ENCODE results near the gene ACER2. TPM values are rescaled to one million over a fixed set of nuclear protein-coding genes. Genes with fewer than 3 reads are reported as not detected.

Gene ACER2
- total RNA-seq, 1 donor from 2014 or later = 7.4 TPM

- no peaks in the 10 kb centered on the region for H3K79me2 ChIP-seq (ENCODE audit: insufficient read depth, low read length)
- H3K9me3 Mint-ChIP-seq (ENCODE audit: unreplicated experiment) = no peaks in the 10 kb centered on the region
- peak overlapping the region; percentile 84 for H2AFZ ChIP-seq (ENCODE audit: low read depth, low read length)
- peak overlapping the region; percentile 49 for H3K4me3 ChIP-seq (ENCODE audit: insufficient read depth, low read depth, low read length)
- no peak overlapping the region for H3K27ac Mint-ChIP-seq (ENCODE audit: unreplicated experiment)
- FAIRE-seq (no peak), DNase-seq (ENCODE audit: low read depth) (peak; percentile 70)
- peak overlapping the region; percentile 80 for H3K4me2 ChIP-seq (ENCODE audit: low read length)
- no peaks in the 10 kb centered on the region for H3K27me3 ChIP-seq (ENCODE audit: insufficient read depth, low read length)
- H3K36me3 Mint-ChIP-seq (ENCODE audit: low read depth, unreplicated experiment) = no peaks in the 10 kb centered on the region
- no peaks in the 10 kb centered on the region for H4K20me1 ChIP-seq (ENCODE audit: insufficient read depth, low read length)
- no peak overlapping the region for H3K27ac ChIP-seq (ENCODE audit: low read depth, low read length)
- TF ChIP-seq CTCF (IDR thresholded peaks at IDR 0.05; ENCODE audit: insufficient read depth, low read depth, low read length) (peak; percentile 52), EZH2 (IDR thresholded peaks at IDR 0.05; ENCODE audit: insufficient read depth, low read length) (no peak)
- H3K36me3 ChIP-seq (ENCODE audit: insufficient read depth, low read length) = no peaks in the 10 kb centered on the region
- H3K4me1 ChIP-seq (ENCODE audit: insufficient read depth, low read length) = peaks cover 4% of the 10 kb centered on the region
- H3K9me3 ChIP-seq (ENCODE audit: insufficient read depth, low read depth, low read length) = no peaks in the 10 kb centered on the region
- no peaks in the 10 kb centered on the region for H3K4me1 Mint-ChIP-seq (ENCODE audit: low read depth, unreplicated experiment)
- no peak overlapping the region for H3K9ac ChIP-seq (ENCODE audit: low read length)
- peak overlapping the region; percentile 80 for H3K4me3 Mint-ChIP-seq (ENCODE audit: unreplicated experiment)
- H3K27me3 Mint-ChIP-seq (ENCODE audit: low read depth, unreplicated experiment) = peaks cover 7% of the 10 kb centered on the region
These were observed 56.2 kb downstream of the ACER2 start for GRCh38 chr9:19464764-19465585.

- Histone ChIP-seq H3K79me2 (ENCODE audit: insufficient read depth, low read length) (no peaks in the 10 kb centered on the region), H3K27ac (ENCODE audit: low read depth, low read length) (no peak overlapping the region), H2AFZ (ENCODE audit: low read depth, low read length) (no peak overlapping the region), H3K36me3 (ENCODE audit: insufficient read depth, low read length) (no peaks in the 10 kb centered on the region), H3K4me1 (ENCODE audit: insufficient read depth, low read length) (peaks cover 4% of the 10 kb centered on the region), H4K20me1 (ENCODE audit: insufficient read depth, low read length) (no peaks in the 10 kb centered on the region), H3K9ac (ENCODE audit: low read length) (no peak overlapping the region), H3K4me2 (ENCODE audit: low read length) (no peak overlapping the region), H3K4me3 (ENCODE audit: insufficient read depth, low read depth, low read length) (no peak overlapping the region), H3K9me3 (ENCODE audit: insufficient read depth, low read depth, low read length) (no peaks in the 10 kb centered on the region), H3K27me3 (ENCODE audit: insufficient read depth, low read length) (peaks cover 5% of the 10 kb centered on the region)
- DNase-seq (ENCODE audit: low read depth) (no peak), FAIRE-seq (no peak)
- no peaks in the 10 kb centered on the region for H3K9me3 Mint-ChIP-seq (ENCODE audit: unreplicated experiment)
- no peaks in the 10 kb centered on the region for H3K36me3 Mint-ChIP-seq (ENCODE audit: low read depth, unreplicated experiment)
- no peaks in the 10 kb centered on the region for H3K4me1 Mint-ChIP-seq (ENCODE audit: low read depth, unreplicated experiment)
- H3K4me3 Mint-ChIP-seq (ENCODE audit: unreplicated experiment) = no peak overlapping the region
- no peak overlapping the region for H3K27ac Mint-ChIP-seq (ENCODE audit: unreplicated experiment)
- H3K27me3 Mint-ChIP-seq (ENCODE audit: low read depth, unreplicated experiment) = peaks cover 14% of the 10 kb centered on the region
- no peak for TF ChIP-seq EZH2 (IDR thresholded peaks at IDR 0.05; ENCODE audit: insufficient read depth, low read length)
- TF ChIP-seq CTCF (IDR thresholded peaks at IDR 0.05; ENCODE audit: insufficient read depth, low read depth, low read length) = no peak
These were observed 56.9 kb downstream of the ACER2 start for GRCh38 chr9:19465586-19466279.

All from astrocyte (in vitro differentiated cells and primary cell).